Liver (tissue), 9 donors: ENCODE data around the gene KLHL33. TPM values are rescaled to one million over a fixed set of nuclear protein-coding genes. Genes with fewer than 3 reads are reported as not detected.

Source experiments
- DNase-seq: peaks from one replicate; pipeline ENCODE4 v3.0.0-alpha.2; 2017; ENCODE audit warnings: low spot score
- H3K27ac ChIP-seq, 2 donors: one replicate each; pipeline ENCODE4 v1.7.0; 2013; ENCODE audit warnings: inconsistent platforms in 2 of 2, low read length in 2 of 2, control low read depth in 1 of 2, low read depth in 1 of 2, mild to moderate bottlenecking in 1 of 2
- H3K27me3 ChIP-seq, 4 donors: one replicate each; pipeline versions ENCODE4 v1.6.1 to v1.7.0; 2013; ENCODE audit warnings: low read length in 3 of 4, inconsistent platforms in 1 of 4, mild to moderate bottlenecking in 1 of 4, moderate library complexity in 1 of 4; ENCODE audit not compliant: control insufficient read depth in 4 of 4, insufficient read depth in 4 of 4
- H3K36me3 ChIP-seq, 4 donors: one replicate each; pipeline versions ENCODE4 v1.6.1 to v1.7.0; 2013; ENCODE audit warnings: low read length in 3 of 4, mild to moderate bottlenecking in 3 of 4, low read depth in 1 of 4, moderate library complexity in 1 of 4; ENCODE audit not compliant: control insufficient read depth in 4 of 4, insufficient read depth in 3 of 4
- H3K4me1 ChIP-seq, 4 donors: one replicate each; pipeline versions ENCODE4 v1.6.1 to v1.7.0; 2013; ENCODE audit warnings: low read length in 3 of 4, mild to moderate bottlenecking in 3 of 4, moderate library complexity in 1 of 4; ENCODE audit not compliant: control insufficient read depth in 4 of 4, insufficient read depth in 4 of 4
- H3K4me3 ChIP-seq, 3 donors: one replicate each; pipeline versions ENCODE4 v1.6.1 to v1.7.0; 2013; ENCODE audit warnings: low read length in 3 of 3, control low read depth in 1 of 3, low read depth in 1 of 3, mild to moderate bottlenecking in 1 of 3
- H3K9ac ChIP-seq, 2 donors: one replicate each; pipeline ENCODE4 v1.7.0; 2013; ENCODE audit warnings: low read length in 2 of 2, mild to moderate bottlenecking in 2 of 2, moderate library complexity in 2 of 2, control low read depth in 1 of 2, low read depth in 1 of 2
- H3K9me3 ChIP-seq, 4 donors: one replicate each; pipeline versions ENCODE4 v1.6.1 to v1.7.0; 2013; ENCODE audit warnings: low read length in 3 of 4; ENCODE audit not compliant: control insufficient read depth in 4 of 4
- EGR1 ChIP-seq, 2 donors: IDR thresholded peaks; 2 replicates each; pipeline ENCODE4 v1.6.1; 2016 to 2018; ENCODE audit warnings: antibody characterized with exemption in 2 of 2, low read depth in 2 of 2
- FOXA2 ChIP-seq: IDR thresholded peaks from 2 replicates; pipeline ENCODE4 v1.6.1; 2016; ENCODE audit warnings: antibody characterized with exemption
- GABPA ChIP-seq, 2 donors: IDR thresholded peaks in 1 of 2; conservative IDR thresholded peaks in 1 of 2; 2 replicates each; pipeline ENCODE4 v1.6.1; 2016; ENCODE audit warnings: antibody characterized with exemption in 2 of 2, mild to moderate bottlenecking in 1 of 2, moderate library complexity in 1 of 2
- HNF4A ChIP-seq, 2 donors: conservative IDR thresholded peaks; 2 replicates each; pipeline ENCODE4 v1.6.1; 2016; ENCODE audit warnings: antibody characterized with exemption in 2 of 2, mild to moderate bottlenecking in 2 of 2
- HNF4G ChIP-seq: IDR thresholded peaks from 2 replicates; pipeline ENCODE4 v1.6.1; 2016; ENCODE audit warnings: antibody characterized with exemption
- JUND ChIP-seq, 2 donors: IDR thresholded peaks; 2 replicates each; pipeline ENCODE4 v1.6.1; 2016; ENCODE audit warnings: antibody characterized with exemption in 2 of 2
- NR2F2 ChIP-seq: IDR thresholded peaks from 2 replicates; pipeline ENCODE4 v1.6.1; 2016; ENCODE audit warnings: antibody characterized with exemption
- RAD21 ChIP-seq, 2 donors: IDR thresholded peaks; 2 replicates each; pipeline ENCODE4 v1.6.1; 2016; ENCODE audit warnings: antibody characterized with exemption in 2 of 2, mild to moderate bottlenecking in 2 of 2
- RXRA ChIP-seq, 2 donors: IDR thresholded peaks; 2 replicates each; pipeline ENCODE4 v1.6.1; 2017 to 2018; ENCODE audit warnings: antibody characterized with exemption in 2 of 2, mild to moderate bottlenecking in 1 of 2
- SP1 ChIP-seq: IDR thresholded peaks from 2 replicates; pipeline ENCODE4 v1.6.1; 2018; ENCODE audit warnings: antibody characterized with exemption, mild to moderate bottlenecking
- TAF1 ChIP-seq: conservative IDR thresholded peaks from 2 replicates; pipeline ENCODE4 v1.6.1; 2016; ENCODE audit warnings: antibody characterized with exemption, mild to moderate bottlenecking
- YY1 ChIP-seq: IDR thresholded peaks from 2 replicates; pipeline ENCODE4 v1.6.1; 2016; ENCODE audit warnings: antibody characterized with exemption, mild to moderate bottlenecking
- ZBTB33 ChIP-seq: IDR thresholded peaks from 2 replicates; pipeline ENCODE4 v1.6.1; 2016; ENCODE audit warnings: antibody characterized with exemption
- WGBS: extraction: QIAGEN DNeasy Blood & Tissue Kit; methylation state at CpG from one replicate; pipeline ENCODE4 v1.1.7; 2013; 5-methylcytosine and 5-hydroxymethylcytosine counted together
- polyA plus RNA-seq, 2 donors: library from polyadenylated mRNA; stranded (reverse) in 1 of 2; unstranded in 1 of 2; fragments of 200-250 nt in 1 of 2; fragments of >200 nt in 1 of 2; fragmentation: Nextera tagmentation in 1 of 2; extraction: Ambion mirVana in 1 of 2; gene quantifications; one replicate each; pipeline versions ENCODE4 v1.2.1 to v1.2.3, GENCODE V29; 2013 to 2015
- total RNA-seq, 2 donors: library from RNA; depleted of rRNA; stranded (reverse); fragments of >200 nt; gene quantifications; one replicate each; pipeline ENCODE4 v1.2.3, GENCODE V29; 2014
- TF ChIP-seq, protein P1 (sequence below): IDR thresholded peaks from 2 replicates; pipeline ENCODE4 v1.6.1; 2016; ENCODE audit warnings: antibody characterized with exemption, mild to moderate bottlenecking
- donor health status: healthy.
- donor health status: healthy.
- donor health status: healthy.
- donor health status: healthy.
- donor health status: healthy.

KLHL33 gene
- total and polyA plus RNA-seq, 4 donors, result 0.06 to 0.23 (median 0.15) TPM

DNA sequence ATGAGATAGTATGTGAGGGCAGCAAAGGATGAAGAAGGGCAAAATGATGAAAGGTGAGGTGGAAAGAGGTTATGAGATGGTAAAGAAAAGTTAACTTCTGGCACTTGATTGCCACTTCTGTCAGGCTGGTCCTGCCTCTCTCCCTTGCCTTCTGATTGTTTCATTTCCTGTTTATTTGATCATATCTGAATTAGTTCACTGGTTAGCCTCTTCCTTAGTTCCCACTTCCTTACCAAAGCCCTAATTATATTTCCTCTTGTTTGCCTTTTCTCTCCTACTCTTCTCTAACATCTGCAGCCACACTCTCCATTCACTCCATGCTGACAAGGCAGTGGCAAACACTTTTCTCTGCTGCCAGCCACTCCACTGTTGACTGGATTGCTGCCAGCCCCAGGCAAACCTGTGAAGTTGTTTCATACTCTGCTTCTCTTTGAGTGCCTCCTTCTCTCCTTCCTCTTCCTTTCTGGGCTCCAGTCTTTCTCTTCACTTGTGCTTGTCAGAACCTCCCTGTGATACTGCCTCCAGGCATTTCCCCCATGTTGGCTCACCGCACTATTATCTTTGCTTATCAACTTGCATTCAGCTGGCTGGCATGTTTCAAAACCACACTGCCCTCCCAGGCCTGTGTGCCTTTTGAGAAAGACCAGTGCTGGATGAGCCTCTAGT lies 41.4 kb upstream of the KLHL33 start:
- no peak for DNase-seq
- peak overlapping the region in 1 of 2 donors; percentile 23 for H3K27ac ChIP-seq
- H3K9ac ChIP-seq, result no peak overlapping the region
- peaks cover 3 to 36% (median 31%) of the 10 kb centered on the region in 4 donors for H3K36me3 ChIP-seq
- no peaks in the 10 kb centered on the region for H3K9me3 ChIP-seq
- peaks cover 3 to 24% (median 17%) of the 10 kb centered on the region in 4 donors for H3K4me1 ChIP-seq
- H3K27me3 ChIP-seq, result no peaks in the 10 kb centered on the region
- 43% methylated on average over 1 of the region's 1 CpG for WGBS
- no peak for TF ChIP-seq HNF4A (conservative IDR thresholded peaks at IDR 0.05)
- TF ChIP-seq TAF1, result no peak
- TF ChIP-seq, protein P1, sequence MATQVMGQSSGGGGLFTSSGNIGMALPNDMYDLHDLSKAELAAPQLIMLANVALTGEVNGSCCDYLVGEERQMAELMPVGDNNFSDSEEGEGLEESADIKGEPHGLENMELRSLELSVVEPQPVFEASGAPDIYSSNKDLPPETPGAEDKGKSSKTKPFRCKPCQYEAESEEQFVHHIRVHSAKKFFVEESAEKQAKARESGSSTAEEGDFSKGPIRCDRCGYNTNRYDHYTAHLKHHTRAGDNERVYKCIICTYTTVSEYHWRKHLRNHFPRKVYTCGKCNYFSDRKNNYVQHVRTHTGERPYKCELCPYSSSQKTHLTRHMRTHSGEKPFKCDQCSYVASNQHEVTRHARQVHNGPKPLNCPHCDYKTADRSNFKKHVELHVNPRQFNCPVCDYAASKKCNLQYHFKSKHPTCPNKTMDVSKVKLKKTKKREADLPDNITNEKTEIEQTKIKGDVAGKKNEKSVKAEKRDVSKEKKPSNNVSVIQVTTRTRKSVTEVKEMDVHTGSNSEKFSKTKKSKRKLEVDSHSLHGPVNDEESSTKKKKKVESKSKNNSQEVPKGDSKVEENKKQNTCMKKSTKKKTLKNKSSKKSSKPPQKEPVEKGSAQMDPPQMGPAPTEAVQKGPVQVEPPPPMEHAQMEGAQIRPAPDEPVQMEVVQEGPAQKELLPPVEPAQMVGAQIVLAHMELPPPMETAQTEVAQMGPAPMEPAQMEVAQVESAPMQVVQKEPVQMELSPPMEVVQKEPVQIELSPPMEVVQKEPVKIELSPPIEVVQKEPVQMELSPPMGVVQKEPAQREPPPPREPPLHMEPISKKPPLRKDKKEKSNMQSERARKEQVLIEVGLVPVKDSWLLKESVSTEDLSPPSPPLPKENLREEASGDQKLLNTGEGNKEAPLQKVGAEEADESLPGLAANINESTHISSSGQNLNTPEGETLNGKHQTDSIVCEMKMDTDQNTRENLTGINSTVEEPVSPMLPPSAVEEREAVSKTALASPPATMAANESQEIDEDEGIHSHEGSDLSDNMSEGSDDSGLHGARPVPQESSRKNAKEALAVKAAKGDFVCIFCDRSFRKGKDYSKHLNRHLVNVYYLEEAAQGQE, result no peak
- no peak for TF ChIP-seq NR2F2
- no peak for TF ChIP-seq RXRA (IDR thresholded peaks at IDR 0.05)
- TF ChIP-seq HNF4G, result no peak
- no peak for TF ChIP-seq JUND (IDR thresholded peaks at IDR 0.05)
- no peak for TF ChIP-seq ZBTB33
- no peak for TF ChIP-seq RAD21 (IDR thresholded peaks at IDR 0.05)
- no peak for TF ChIP-seq GABPA (IDR thresholded peaks at IDR 0.05 in 1 of 2, conservative IDR thresholded peaks at IDR 0.05 in 1 of 2)
- TF ChIP-seq EGR1 (IDR thresholded peaks at IDR 0.05; ENCODE audit: low read depth in 2 of 2), result no peak
- no peak for TF ChIP-seq YY1
- no peak overlapping the region for H3K4me3 ChIP-seq

- 85% methylated on average over 5 of the region's 5 CpGs for WGBS
- H3K9me3 ChIP-seq, result no peaks in the 10 kb centered on the region
- peaks cover 4 to 30% (median 23%) of the 10 kb centered on the region in 4 donors for H3K4me1 ChIP-seq
- H3K27me3 ChIP-seq, result no peaks in the 10 kb centered on the region
- TF ChIP-seq RXRA (IDR thresholded peaks at IDR 0.05), result no peak
- no peak for TF ChIP-seq ZBTB33
- no peak for TF ChIP-seq FOXA2
- no peak for TF ChIP-seq EGR1 (IDR thresholded peaks at IDR 0.05; ENCODE audit: low read depth in 2 of 2)
- TF ChIP-seq SP1, result no peak
- TF ChIP-seq JUND (IDR thresholded peaks at IDR 0.05), result no peak
- no peak overlapping the region for H3K9ac ChIP-seq
- no peak for DNase-seq
- H3K27ac ChIP-seq, result peak overlapping the region in 1 of 2 donors; percentile 5
- H3K36me3 ChIP-seq, result peaks cover 3 to 36% (median 31%) of the 10 kb centered on the region in 4 donors
- no peak overlapping the region for H3K4me3 ChIP-seq
Observed at GRCh38 chr14:20476776-20477175, 40.8 kb upstream of the KLHL33 start.
